ENCODE results near the gene GALK2.
"Not testable (repeated sequence)": the region's sequence is repeated elsewhere in the genome, so short reads cannot be mapped to it uniquely, and the experiment has no call there.

Gene GALK2

GRCh38 chr15:49155834-49156627 is 14.0 kb upstream of the GALK2 start:
- FAIRE-seq (no peak), DNase-seq (ENCODE audit: insufficient read length, low spot score) (no peak)

DNA sequence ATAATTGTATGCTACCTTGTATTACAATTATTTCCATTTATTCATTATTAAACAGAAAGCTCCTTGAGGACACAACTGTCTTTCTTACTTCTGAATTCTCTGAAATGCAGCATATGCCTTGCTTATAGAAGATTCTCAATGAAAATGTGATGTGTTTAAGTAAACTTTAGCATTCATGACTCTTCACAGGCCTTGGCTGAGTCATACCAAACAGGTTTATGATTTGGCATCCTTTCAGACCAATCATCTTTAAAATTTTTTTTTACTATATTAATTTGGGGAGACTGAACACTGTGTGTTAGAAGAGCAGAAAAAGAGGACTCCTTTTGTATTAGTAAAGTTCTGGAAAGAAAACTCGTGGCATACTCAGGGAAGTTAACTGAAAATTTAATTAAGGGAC is 6.4 kb upstream of the GALK2 start:
- FAIRE-seq (no peak), DNase-seq (ENCODE audit: insufficient read length, low spot score) (no peak)

DNA sequence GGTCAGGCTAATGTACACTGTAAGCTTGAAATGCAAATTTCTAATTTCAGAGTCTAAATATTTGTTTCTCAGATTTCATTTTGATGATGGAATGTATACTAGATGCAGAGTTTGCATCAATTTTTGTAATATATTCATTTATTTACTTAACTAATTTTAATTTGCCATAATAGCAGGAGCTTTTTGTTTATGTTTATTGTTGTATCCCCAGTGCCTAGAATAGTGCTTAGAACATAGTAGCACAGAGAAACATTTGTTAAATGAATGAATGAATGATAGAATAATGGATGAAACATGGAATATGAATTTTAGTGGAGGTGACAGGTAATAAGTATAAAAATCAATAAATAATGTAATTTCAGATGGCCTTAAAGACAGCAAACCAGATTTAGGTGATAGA is 5.2 kb upstream of the GALK2 start:
- FAIRE-seq (no peak), DNase-seq (ENCODE audit: insufficient read length, low spot score) (no peak)

DNA sequence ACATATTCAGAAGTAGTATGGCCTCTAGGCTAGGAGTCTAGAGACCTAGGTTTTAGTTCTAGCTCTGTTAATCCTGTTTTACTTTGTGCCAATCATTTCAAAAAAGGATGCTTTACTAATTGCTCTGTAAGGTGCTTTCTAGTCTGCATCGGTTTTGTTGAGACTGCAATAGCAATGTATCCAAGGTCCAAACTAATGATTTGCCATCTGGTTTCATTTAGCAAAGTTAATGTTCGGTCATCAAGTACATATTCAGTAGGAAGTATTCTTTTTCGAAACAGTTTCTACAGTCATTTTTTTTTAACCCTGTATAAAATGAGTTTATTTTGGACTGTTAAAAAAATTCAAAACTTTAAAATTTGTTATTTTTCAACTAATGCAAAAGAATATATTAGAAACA is 2.0 kb upstream of the GALK2 start:
- DNase-seq (ENCODE audit: insufficient read length, low spot score), result no peak
- no peak for FAIRE-seq

GRCh38 chr15:49171790-49172189 is 1.7 kb downstream of the GALK2 start:
- DNase-seq (ENCODE audit: insufficient read length, low spot score) (no peak), FAIRE-seq (no peak)

GRCh38 chr15:49174902-49175301 is 4.9 kb downstream of the GALK2 start:
- no peak for DNase-seq (ENCODE audit: insufficient read length, low spot score)
- FAIRE-seq, result no peak

GRCh38 chr15:49175582-49176397 is 5.7 kb downstream of the GALK2 start:
- not testable (repeated sequence) for FAIRE-seq; DNase-seq (ENCODE audit: insufficient read length, low spot score)

DNA sequence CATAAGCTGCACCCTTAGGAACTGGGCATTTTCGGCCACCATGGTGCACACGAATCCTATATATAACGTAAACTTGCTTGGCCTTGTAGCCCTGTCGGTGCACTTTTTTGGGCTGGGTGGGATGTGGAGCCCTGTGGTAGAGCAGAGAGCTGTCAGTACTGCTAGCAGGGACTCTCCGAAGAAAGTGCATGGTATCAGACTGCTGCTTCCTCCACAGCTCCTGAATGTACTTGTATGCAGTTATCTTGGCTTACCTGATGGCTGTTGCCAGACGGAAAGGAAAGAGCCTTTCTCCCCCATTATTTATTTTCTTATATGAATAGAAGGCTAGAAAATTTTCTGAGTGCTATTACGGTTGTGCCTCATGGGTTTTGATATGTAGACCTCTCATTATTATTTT is 8.4 kb downstream of the GALK2 start:
- no peak for FAIRE-seq
- DNase-seq (ENCODE audit: insufficient read length, low spot score), result no peak

- FAIRE-seq (no peak), DNase-seq (ENCODE audit: insufficient read length, low spot score) (no peak)
Observed at GRCh38 chr15:49179433-49180190, 9.6 kb downstream of the GALK2 start.

GRCh38 chr15:49182128-49182527 is 12.1 kb downstream of the GALK2 start:
- no peak for DNase-seq (ENCODE audit: insufficient read length, low spot score)
- no peak for FAIRE-seq

GRCh38 chr15:49183741-49184140 is 13.7 kb downstream of the GALK2 start:
- not testable (repeated sequence) for DNase-seq (ENCODE audit: insufficient read length, low spot score)
- peak; percentile 31 for FAIRE-seq

DNA sequence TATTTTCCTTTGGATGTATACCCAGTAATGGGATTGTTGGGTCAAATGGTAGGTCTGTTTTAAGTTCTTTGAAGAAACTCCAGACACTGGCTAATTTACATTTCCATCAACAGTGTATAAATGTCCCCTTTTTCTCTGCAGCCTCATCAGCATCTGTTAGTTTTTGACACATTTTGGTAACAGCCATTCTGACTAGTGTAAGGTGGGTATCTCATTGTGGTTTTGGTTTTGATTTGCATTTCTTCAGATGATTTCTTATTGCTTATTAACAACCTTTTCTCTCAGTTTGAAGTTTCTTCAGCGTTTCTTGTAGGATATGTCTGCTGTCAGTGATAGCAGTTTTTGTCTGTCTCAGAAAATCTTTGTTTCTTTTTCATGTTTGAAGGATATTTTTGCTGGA is 15.4 kb downstream of the GALK2 start:
- peak; percentile 88 for FAIRE-seq
- DNase-seq (ENCODE audit: insufficient read length, low spot score), result no peak

DNA sequence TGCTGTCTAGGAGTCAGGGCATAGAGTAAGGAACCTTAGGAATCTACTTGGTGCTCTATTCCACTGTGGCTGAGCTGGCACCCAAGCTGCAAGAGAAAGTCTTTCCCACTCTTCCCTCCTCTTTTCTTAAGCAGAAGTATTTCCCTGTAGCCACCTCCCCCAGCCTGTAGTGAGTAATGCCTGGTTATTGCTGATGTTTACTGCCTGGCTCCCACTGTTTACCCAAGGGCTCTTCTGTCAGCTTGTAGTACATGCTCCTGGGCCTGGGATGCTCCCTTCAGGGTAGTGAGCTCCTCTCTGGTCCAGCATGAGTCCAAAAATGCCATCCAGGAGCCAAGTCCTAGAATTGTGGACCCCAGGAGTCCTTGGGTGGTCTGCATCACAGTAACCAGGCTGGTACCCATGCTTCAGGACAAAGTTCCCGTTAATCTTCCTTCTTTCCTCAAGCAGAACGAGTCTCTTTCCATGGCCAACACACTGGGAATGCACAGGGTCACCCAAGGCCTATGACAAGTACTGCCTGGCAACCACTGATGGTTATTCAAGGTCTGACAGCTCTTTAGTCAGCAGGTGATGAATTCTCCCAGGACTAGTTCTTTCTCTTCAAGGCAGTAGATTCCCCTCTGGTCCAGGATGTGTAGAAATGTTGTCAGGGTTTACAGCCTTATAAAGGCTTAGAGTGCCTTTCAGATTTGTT is 17.6 kb downstream of the GALK2 start:
- DNase-seq (ENCODE audit: insufficient read length, low spot score) (no peak), FAIRE-seq (no peak)

- no peak for FAIRE-seq
- no peak for DNase-seq (ENCODE audit: insufficient read length, low spot score)
Observed at GRCh38 chr15:49188933-49189332, 18.9 kb downstream of the GALK2 start.

- no peak for DNase-seq (ENCODE audit: insufficient read length, low spot score)
- FAIRE-seq, result peak; percentile 65
Observed at GRCh38 chr15:49189631-49190030, 19.6 kb downstream of the GALK2 start.

GRCh38 chr15:49190586-49190985 is 20.5 kb downstream of the GALK2 start:
- FAIRE-seq (no peak), DNase-seq (ENCODE audit: insufficient read length, low spot score) (no peak)

- FAIRE-seq (no peak), DNase-seq (ENCODE audit: insufficient read length, low spot score) (no peak)
Observed at GRCh38 chr15:49191892-49192291, 21.8 kb downstream of the GALK2 start.

- no peak for FAIRE-seq
- no peak for DNase-seq (ENCODE audit: insufficient read length, low spot score)
Observed at GRCh38 chr15:49196856-49197255, 26.8 kb downstream of the GALK2 start.

DNA sequence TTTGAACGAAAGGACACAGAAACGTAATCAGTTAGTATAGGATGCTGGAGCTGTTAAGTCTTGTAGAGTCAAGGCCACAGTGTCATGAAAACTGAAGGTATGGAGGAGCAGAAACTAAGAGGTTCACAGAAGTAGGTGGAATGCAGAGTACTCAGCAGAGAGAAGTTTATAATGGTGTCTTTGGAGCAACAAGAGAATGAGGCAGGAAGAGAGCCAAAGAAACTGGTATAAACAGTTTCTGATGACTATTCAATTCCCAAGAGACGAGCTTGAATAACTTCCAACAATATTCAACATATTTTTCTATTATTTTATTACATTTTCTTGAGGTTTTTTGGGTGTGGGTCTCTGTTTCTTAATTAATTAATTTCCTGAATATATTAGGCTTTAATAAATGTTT is 29.6 kb downstream of the GALK2 start:
- DNase-seq (ENCODE audit: insufficient read length, low spot score) (no peak), FAIRE-seq (no peak)

DNA sequence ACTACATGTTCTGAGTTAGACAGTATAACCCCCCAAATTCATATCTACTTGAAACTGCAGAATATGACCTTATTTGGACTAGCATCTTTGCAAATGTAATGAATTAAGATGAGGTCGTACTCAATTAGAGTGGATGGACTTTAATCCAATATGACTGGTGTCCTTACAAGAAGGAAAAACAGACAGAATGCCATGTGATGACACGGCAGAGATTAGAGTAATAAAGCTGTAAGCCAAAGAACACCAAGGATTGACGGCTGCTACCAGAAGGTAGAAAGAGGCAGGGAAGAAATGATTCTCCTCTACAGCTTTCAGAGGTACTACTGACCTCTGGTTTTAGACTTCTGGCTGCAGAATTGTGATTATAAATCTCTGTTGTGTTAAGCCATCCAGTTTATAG is 30.3 kb downstream of the GALK2 start:
- DNase-seq (ENCODE audit: insufficient read length, low spot score), result no peak
- FAIRE-seq, result no peak

DNA sequence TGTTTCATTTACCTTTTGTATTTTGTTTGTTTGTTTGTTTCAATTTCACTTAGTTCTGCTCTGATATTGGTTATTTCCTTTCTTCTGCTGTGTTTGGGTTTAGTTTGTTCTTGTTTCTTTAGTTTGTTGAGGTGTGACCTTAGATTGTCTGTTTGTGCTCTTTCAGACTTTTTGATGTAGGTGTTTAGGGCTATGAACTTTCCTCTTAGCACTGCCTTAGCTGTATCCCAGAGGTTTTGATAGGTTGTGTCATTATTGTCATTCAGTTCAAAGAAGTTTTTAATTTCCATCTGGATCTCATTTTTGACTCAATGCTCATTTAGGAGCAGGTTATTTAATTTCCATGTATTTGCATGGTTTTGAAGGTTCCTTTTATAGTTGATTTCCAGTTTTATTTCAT is 38.1 kb downstream of the GALK2 start:
- not testable (repeated sequence) for DNase-seq (ENCODE audit: insufficient read length, low spot score); FAIRE-seq

Data from GM19239 (cell line).